Myocyte (in vitro differentiated cells): ENCODE results near the gene TNIK. TPM values are rescaled to one million over a fixed set of nuclear protein-coding genes. Genes with fewer than 3 reads are reported as not detected.
A peak's percentile ranks its signal among the peaks of the same experiment; 100 is the strongest.

Source experiments
- DNase-seq: peaks from one replicate; pipeline ENCODE4 v3.0.0-alpha.2; 2012; ENCODE audit warnings: low read depth
- total RNA-seq: library from RNA; depleted of rRNA; stranded (reverse); fragments of >200 nt; gene quantifications from 2 replicates; pipeline ENCODE4 v1.2.3, GENCODE V29; 2014

Gene TNIK
- total RNA-seq, 1 donor from 2014 or later: 6.7 TPM

DNA sequence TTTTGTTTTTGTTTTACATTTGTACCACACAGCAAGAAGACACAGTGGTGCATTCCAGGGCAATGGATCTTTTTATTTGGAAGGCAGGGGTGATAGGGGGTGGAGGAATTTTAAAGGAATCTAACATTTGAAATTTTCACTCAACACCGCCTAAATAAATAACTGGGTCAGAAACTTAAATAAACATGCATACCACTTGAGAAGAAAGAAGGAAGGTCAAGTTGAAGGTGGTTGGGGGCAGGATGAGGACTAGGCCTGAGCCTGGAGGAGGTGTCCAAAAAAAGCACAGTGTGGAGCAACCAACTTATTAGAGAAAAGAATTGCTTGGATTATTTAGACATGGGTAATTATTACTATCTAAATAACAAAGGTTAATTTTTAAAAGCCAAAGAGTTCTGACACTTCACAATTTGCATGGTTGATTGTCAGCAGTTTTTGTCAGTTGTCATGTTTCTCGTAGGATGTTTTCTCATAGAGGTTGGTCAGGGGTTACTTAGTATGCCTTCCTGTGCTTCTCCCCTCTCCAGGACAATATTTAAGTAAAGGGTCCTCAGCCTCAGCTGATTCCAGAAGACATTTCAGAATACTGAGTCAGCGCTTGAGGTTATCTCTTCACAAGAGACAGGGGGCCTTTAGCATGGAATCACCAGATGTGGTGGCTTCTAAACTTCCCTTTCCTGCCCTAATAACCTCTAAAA, 260.0 kb downstream of the TNIK start:
- no peak for DNase-seq

DNA sequence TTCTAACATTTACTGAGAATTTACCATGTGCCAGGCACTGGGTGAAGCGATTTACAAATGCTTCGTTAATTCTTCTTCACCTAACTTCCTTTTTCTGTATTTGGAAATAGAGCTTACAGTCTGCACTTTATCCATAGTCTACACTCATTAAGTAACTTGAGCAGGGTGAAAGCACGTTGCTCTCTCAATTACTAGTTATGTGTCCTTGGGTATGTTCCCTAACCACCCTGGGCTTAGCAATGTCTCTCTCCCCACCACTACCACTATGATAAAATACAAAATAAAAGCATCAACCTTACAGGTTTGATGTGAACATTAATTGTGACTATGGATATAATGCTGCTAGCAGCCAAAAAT, 260.8 kb downstream of the TNIK start:
- DNase-seq: no peak

DNA sequence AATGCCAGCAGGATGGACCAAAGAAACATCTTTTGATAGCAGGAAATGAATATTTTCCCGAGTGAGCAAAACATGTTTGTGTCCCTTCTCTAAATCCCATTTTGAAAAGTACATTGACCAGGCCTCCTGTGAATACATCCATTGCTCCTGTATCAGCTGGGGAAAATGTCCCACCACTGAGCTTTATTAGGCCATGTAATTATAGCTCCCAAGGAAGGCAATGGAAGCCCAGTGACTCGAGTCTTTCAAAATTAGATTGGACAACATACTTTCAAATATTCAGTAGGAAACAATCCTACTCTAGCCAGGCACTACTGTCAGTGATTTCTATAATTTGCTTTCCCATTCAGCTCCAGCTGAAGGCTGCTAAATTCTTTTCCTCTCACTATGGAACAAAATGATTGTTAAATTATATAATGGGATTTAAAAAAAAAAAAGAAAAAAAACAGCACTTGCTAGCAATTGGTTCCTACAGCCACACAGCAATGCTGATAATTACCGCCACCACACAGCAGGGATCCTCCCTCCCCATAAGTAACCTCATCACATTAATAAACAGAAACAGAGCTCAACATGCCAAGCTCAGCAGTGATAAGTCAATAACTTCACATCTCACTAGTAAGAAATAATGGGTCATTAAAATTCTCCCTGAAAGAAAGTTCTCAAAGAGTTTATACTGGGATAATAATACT, 261.3 kb downstream of the TNIK start:
- DNase-seq: peak; percentile 48

DNA sequence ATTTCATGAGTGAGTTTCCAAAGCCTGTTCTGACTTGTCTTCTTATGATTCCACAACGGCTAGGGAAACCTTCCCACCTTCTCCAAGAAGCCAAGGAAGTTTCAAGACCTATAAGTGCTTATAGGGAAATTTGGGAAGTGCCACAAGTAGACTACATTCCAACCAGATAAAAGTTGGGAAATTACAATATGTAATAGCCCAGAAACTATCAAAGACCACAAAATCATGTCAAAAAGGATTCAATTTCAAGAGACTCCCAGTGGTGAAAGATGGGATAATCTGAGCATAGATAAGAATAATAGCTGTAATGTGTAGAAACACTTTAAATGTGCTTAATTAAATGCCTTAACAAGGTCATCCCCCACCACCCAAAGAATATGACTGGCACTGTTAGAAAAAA, 264.5 kb downstream of the TNIK start:
- DNase-seq: no peak

DNA sequence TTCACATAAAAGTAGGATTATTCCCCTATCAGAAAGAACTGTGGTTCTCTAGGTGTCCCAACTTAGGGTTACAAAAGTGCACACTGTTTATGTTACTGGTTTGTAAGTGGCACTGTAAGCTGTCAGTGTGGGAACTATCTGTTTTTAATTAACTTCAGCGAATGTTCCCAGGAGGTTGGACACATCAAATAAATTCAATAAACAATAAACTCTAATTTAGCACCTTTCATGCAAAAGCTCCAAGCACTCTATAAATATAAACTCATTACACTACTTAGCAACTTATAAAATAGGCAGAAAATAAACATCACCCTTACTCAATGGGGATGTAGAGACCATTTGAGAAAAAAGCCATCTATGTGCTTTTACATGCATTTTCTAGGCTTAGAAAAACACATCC, 265.2 kb downstream of the TNIK start:
- DNase-seq: no peak

DNA sequence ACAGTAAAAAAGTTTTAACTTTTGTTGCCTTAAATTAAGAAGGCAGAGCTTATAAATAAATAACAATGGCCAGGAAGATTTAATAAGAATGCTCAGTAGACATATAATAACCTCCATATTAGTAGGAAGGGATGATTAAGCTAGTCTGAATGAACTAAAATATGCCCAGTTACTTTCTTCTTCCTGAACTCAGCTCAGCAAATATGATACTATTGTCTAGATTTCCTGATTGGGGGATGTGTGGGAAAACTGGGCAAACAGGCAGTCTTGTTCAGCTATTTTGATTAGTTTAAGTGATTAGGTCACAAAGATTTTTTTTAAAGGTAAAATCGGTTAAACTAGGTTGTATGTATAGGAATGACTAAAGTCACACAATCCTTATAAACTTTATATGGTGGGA, 266.5 kb downstream of the TNIK start:
- no peak for DNase-seq

DNA sequence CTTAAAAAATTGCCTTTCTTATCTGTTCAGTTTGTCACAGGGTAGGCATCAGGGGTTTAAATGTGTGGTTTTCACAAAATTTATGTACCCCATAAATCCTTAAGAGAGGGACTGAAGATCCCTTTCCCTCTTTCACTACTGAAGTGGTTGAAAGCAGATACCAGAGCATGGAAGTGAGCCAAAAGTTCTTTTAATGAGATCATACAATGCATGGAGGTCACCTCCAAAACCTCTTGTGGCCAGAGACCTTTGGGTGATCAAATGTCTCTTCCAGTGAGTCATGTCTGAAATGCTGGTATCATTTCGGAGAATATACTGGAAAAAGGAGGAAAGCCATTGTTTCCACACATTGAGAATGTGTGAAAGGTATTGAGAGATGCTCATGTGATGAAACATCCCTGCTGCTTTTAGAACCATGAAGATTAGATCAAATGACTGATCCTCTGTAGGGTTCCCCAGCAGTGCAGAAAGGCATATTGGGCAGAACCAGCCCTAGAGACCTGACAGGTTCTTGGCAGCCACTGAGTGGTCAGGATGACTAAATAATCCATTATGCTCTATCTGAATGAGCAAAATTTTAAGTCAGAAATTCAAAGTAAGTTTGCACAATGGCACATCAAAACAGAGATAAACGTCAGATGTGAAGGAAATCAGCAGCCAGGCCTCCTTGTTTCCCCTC, 267.9 kb downstream of the TNIK start:
- peak; percentile 89 for DNase-seq

DNA sequence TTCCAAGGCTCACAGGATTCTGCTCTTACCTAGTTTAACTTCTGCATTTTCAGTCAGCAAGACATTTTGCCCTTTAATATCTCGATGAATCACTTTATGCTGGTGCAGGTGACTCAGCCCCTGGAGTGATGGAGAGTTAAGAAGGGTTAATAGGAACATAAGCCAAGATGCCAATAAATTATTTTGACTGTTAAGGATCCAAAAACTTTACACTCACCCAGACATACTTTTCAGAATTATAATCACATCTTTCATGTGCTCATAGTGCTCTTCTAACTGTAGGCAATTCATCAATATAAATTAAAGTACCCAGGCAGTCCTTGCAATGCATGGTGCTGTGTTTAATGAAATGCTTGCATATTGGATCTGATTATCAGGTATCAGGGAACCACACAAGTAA, 269.5 kb downstream of the TNIK start:
- no peak for DNase-seq

DNA sequence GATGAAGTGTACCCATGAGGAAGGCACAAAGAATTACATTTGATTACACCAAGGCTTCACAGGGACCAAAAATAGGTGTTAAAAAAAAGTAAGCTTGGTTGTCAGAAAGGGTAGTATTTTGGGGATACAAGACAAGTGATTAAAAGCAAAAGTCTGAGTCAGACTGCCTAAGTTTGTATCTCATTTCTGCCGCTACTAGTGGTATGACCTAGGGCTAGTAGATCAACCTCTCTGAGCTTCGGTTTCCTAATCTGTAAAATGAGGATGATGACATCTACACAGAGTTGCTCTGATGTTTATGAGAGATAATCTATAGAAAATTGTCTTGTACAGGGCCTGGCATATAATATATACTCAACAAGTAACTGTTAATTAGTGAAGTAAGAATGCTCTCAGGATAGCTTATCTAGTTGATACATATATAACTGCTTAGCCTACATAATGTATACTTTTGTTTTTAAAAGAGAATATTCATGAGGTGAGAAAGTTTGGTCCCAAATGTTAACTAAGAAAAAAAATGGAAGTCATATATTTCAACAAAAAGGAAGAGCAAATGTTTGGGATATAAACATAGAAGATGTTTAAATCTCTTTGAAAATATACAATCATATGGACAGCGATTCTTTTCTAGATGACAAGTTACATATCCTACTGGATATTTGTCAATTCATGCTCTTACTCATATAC, 270.7 kb downstream of the TNIK start:
- DNase-seq: no peak

DNA sequence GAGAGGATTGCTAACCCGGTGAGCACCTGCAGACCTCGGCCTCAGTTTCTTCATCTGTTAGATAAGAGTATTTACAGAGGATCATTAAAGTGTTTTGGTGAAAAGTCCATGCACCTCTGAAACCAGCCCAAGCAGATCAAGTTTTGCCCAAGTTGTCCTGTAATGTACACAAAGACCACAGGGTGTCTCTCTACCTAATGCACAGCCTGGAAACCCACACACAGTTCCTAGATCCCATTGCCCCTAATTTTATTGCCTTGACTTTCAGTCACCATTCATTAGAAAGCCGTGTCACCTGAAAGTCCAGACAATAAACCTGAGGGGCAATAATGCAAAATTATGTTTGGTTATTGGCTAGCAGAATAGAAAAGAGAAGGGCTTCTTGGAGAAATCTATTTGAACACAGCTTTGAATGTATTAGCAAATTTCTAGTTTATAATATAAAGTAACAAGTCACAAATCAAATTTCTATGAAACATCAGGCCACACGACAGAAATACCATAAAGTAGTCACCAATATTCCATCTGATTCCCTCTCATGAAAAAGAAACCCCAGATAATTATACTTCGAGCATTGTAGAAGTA, 272.4 kb downstream of the TNIK start:
- DNase-seq: peak; percentile 63

DNA sequence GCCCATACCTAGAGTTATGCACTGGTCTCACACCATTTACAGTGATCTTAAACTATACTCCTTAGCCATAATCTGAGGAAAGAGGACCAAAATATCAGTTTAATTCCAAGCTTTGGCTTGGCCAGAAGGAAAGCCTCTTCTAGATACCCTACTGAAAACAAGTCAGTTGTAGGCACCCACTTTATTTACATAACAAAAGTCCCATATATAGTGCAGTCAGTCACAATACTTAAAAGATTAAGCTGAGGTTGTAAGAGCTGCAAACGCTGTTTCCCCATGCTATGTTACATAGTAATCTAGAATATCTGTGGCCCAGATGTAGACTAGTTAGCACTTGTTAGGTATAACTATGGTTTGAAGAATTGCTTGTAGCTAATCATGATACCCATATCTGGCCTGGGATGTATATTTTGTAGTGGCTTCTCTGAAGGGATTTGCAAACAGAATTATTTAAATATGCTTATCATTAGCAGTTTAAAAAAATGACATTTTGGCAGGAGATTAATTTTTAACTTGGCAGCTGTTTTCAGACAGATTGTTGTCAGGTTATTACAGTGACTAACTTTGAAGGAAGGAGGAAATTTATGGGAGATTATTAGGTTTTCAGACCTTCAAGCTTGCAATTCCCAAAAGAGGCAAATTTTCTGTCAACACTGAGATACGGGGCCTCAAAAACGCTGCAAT, 273.2 kb downstream of the TNIK start:
- no peak for DNase-seq

DNA sequence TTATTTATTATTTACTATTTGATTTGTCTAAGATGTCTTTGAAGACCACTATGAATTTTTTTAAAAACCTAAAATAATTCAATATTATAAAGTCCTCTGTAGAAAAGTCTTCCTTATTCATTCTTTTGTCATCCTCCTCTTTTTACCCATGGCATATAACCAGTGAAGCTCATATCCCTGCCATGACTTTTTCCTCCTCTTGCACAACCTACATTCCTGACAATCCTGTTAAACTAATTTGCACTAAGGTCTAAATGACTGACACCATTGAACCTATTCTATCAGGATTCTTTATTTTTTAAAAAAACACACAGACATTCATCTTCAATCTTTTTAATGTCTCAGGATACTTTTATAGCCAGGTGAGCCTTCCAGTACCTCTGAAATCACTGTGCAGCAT, 273.8 kb downstream of the TNIK start:
- DNase-seq: no peak

DNA sequence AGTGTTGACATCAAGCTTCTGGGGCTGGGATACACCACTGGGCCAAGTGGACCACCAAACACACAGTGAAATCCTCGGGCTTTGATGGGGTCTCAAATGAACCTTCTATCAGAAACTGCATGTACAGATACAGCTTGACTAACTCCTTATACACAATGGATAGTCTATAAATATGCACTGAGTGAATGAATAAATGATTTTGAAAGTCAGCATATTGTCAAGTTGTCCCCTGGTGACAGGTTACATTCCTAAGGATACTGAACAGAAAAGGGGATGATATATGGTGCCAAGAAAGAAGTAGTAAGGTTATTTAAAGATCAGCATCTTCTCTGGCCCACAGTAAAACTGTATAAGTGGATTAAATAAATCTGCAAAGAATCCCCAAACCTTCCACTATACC, 274.2 kb downstream of the TNIK start:
- no peak for DNase-seq

DNA sequence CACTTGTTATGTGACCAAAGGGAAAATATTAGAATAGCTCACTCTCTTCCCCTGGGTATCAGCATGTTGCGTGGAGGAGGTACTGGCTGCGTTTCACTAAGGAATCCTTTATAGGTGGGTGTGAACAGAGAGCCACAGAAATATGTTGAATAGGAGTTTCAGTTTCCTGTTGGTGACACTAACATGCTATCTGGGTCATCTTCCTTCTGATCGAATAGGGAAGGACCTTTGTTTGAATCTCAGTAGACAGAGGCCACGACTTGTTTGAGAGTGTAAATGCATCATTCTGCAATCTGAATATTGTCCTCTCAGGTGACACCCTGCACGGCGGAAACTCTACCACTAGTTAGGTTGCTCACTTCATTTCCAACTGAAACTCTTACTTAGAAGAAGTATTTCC, 275.8 kb downstream of the TNIK start:
- no peak for DNase-seq

DNA sequence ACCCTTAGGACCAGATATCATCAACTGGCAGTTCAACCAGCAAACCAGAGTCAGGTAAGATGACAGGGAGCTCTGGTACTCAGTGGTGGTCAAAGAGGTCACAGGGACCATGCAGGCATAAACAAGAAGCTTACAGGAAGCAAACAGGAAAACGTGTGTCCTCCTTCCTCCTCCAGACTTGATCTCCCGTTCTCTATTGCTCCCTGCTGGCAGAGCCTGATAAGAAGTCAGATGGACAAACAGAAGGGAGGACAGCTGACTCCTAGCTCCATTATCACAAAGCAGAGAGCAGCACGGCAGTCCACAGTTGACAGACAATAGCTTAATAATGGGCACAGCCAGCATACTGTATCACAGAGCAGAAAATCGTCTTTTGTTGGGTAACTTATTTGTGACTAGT, 277.2 kb downstream of the TNIK start:
- peak; percentile 67 for DNase-seq

DNA sequence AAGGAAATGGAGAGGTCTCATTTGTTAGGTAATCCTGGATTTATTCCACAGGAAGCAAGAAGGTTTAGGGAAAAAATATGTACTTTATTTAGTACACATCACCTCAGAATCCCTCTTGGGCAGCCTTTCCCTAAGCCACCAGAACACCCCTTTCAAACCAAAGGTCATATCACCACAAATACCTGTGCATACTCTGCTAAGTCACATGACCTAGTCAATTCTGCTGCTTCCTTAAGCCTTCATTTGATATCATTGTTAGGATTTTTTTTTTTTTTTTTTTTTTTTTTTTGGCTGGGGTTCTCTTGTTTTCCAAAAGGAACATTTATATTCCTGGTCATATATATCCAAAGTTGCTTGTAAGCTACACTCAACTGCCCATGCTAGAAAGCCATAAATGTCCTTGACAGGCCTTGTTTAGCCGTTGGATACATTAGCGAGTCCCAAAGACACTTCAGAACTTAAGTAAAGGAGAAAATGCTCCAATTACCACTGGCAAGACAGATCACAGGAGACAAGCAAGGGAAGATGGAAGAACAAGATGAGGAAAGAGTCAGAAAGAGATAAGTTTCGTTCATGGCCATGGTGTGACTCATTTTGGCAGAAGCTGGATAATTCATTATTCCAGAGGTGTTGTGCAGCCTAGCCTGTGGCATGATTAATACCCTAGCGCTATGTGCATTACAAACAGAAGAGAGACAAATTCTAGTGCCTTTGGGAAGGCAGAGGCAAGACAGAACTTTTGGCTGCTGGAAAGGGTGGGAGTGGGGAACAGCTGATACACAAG, 278.1 kb downstream of the TNIK start:
- no peak for DNase-seq

DNA sequence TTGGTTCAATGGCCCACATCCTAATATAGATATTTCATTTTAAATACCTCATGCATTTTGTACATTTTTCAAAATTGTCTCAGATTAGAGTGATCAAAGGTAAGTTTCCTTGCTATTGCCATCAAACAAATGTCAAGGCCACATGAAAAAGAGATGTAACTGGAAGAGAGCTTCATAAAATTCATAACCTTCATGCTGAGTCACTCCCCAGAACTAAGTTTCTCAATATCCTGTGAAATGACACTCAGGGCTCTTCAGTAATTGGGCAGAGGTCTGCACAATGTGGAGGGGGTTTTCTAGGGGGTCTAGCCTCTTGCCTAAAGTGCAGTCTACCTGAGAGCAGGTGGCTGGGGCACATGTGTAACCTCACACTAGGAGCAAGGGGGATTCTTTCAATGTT, 281.5 kb downstream of the TNIK start:
- DNase-seq: no peak

DNA sequence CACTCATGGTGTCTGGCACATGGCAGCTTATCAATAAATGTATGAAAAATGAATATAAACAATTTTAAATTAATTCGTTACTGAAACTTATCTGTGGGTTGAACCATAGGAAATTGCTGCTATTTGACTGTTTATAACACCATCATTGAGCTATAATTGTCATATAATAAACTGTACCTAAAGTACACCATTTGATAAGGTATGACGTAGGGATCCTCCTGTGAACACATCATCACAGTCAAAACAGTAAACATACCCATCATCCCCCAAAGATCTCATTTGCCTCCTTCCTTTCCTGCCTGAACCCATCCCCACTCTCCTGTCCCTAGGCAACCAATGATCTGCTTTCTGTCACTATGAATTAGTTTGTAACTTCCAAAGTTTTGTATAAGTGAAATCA, 282.7 kb downstream of the TNIK start:
- no peak for DNase-seq

DNA sequence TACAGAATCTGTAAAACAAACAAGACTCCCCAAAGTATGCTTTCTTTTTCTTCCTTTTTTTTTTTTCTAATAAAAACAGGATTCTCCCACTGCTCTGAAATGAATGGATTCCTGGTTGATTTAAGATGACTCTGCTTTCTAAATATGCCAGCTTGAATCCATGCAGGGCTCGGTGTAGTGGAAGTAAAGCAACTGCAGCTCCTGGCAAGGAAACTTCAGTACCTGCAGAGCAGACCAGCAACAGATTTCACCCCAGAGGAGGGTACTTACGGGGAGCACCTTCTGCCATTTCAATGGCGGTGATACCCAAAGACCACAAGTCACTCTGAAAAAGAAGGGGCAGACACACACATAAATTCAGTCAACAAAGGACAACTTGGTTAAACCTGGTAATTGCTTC, 283.1 kb downstream of the TNIK start:
- DNase-seq: no peak

DNA sequence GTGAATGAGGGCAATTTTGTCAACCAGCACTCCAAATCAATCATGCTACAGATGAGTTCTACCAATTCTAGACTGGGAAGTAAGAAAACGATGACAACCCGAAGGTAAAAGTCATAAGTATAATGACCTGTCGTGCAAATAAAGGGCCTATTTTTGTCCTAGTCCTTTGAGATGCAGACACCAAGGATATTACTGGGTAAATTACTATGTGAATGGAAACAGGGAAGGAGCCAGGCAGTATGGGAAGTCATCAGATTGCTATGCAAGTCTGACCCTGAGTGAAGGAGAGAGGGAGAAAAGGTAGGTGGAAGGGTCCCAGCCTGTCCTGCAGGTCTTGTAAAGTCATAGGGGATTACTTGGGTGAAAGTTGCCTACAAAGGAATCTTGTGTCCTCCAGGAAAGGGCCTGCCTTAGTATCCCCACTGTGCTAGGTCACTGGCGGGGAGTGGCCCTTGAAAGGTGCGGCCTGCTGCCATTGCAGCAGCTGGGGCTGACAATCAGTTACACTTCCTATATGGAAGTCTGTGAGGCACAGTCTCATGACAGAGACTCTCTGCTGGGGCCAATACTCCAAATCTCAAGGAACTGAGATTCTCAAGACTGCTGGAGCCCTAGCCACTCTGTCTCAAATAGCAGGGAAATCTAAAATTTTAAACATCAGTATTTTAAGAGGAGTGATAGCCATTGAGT, 283.8 kb downstream of the TNIK start:
- DNase-seq: no peak
